ENCODE results near the gene RNASEL. TPM values are rescaled to one million over a fixed set of nuclear protein-coding genes. Genes with fewer than 3 reads are reported as not detected.

Gene RNASEL
- total and polyA plus RNA-seq, 2 of the 4 experiments (the other 2 are of a cell fraction) = 2.5 to 6.5 TPM

DNA sequence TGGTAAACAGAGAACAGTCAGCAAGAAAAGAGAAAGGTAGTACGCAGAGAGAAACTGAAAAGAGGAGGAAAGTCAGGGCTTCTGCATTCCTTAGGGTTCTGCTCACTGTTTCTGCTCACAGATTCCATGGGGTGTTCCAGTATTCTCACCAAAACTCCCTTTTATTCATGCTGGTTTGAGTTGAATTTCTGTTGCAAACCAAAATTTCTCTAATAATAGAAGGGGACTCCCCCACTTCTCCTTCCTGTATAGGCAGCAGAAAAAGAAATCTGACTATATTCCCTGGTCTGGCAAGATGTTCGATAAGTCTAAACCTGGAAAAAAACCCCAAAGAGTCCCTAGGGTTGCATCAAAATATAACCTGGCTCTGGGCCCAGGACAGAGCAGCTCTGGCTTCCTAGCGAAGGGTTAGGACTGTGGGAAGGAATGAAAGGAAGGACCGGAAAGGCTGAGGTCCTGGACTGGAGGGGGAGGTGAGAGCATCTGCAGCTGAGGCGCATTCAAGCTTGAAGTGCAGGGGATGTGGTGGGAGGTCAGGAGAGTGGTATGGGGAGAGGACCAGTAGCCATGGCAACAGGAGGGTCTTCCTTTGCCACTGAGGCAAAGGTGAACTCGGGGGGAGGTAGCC is 34.0 kb upstream of the RNASEL start:
- no peak overlapping the region for H3K56ac ChIP-seq (ENCODE audit: extremely low read depth, insufficient read depth, low read length)
- TF ChIP-seq, protein P1, sequence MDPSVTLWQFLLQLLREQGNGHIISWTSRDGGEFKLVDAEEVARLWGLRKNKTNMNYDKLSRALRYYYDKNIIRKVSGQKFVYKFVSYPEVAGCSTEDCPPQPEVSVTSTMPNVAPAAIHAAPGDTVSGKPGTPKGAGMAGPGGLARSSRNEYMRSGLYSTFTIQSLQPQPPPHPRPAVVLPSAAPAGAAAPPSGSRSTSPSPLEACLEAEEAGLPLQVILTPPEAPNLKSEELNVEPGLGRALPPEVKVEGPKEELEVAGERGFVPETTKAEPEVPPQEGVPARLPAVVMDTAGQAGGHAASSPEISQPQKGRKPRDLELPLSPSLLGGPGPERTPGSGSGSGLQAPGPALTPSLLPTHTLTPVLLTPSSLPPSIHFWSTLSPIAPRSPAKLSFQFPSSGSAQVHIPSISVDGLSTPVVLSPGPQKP (IDR thresholded peaks at IDR 0.05; ENCODE audit: borderline replicate concordance, low read depth, low read length) = no peak
- TF ChIP-seq SMC3 (IDR thresholded peaks at IDR 0.05; ENCODE audit: low read depth, low read length) (no peak), CHD1 (IDR thresholded peaks at IDR 0.05; ENCODE audit: low read depth, low read length) (no peak), POLR2A (IDR thresholded peaks at IDR 0.05; ENCODE audit: low read depth, low read length) (no peak), CEBPB (IDR thresholded peaks at IDR 0.05; ENCODE audit: low read depth, low read length) (no peak), MAFK (IDR thresholded peaks at IDR 0.05; ENCODE audit: low read depth, low read length) (no peak), RAD21 (IDR thresholded peaks at IDR 0.05; ENCODE audit: low read length) (no peak), RCOR1 (IDR thresholded peaks at IDR 0.05; ENCODE audit: insufficient replicate concordance, low read length) (no peak), RFX5 (IDR thresholded peaks at IDR 0.05; ENCODE audit: low read depth, low read length) (no peak), MAZ (IDR thresholded peaks at IDR 0.05; ENCODE audit: borderline replicate concordance, low read depth, low read length) (no peak), BHLHE40 (IDR thresholded peaks at IDR 0.05; ENCODE audit: low read depth, low read length) (no peak), FOS (IDR thresholded peaks at IDR 0.05; ENCODE audit: low read depth, low read length) (no peak), NFE2L2 (IDR thresholded peaks at IDR 0.05; ENCODE audit: low read depth, low read length) (no peak), MXI1 (IDR thresholded peaks at IDR 0.05; ENCODE audit: borderline replicate concordance, low read depth, low read length) (no peak)
- TF ChIP-seq, protein P2, sequence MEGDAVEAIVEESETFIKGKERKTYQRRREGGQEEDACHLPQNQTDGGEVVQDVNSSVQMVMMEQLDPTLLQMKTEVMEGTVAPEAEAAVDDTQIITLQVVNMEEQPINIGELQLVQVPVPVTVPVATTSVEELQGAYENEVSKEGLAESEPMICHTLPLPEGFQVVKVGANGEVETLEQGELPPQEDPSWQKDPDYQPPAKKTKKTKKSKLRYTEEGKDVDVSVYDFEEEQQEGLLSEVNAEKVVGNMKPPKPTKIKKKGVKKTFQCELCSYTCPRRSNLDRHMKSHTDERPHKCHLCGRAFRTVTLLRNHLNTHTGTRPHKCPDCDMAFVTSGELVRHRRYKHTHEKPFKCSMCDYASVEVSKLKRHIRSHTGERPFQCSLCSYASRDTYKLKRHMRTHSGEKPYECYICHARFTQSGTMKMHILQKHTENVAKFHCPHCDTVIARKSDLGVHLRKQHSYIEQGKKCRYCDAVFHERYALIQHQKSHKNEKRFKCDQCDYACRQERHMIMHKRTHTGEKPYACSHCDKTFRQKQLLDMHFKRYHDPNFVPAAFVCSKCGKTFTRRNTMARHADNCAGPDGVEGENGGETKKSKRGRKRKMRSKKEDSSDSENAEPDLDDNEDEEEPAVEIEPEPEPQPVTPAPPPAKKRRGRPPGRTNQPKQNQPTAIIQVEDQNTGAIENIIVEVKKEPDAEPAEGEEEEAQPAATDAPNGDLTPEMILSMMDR (conservative IDR thresholded peaks at IDR 0.05; ENCODE audit: low read depth, low read length) = no peak
- TF ChIP-seq, protein P3, sequence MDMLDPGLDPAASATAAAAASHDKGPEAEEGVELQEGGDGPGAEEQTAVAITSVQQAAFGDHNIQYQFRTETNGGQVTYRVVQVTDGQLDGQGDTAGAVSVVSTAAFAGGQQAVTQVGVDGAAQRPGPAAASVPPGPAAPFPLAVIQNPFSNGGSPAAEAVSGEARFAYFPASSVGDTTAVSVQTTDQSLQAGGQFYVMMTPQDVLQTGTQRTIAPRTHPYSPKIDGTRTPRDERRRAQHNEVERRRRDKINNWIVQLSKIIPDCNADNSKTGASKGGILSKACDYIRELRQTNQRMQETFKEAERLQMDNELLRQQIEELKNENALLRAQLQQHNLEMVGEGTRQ (IDR thresholded peaks at IDR 0.05; ENCODE audit: low read depth, low read length) = no peak
- H2AFZ ChIP-seq (replicated peaks; ENCODE audit: low read length, poor library complexity) = no peak overlapping the region
- BruUV-seq (replicated peaks) = no TSS peak
- H3K27ac ChIP-seq (ENCODE audit: insufficient read depth, low read length) = no peak overlapping the region
- no peaks in the 10 kb centered on the region for H3K9me3 ChIP-seq (ENCODE audit: control insufficient read depth, insufficient read depth, low read length)
- no peaks in the 10 kb centered on the region; the same call in 1 of the 2 replicates for H3K4me1 ChIP-seq (ENCODE audit: control insufficient read depth, insufficient read depth, low read length)
- no peaks in the 10 kb centered on the region for H3K36me3 ChIP-seq (ENCODE audit: control insufficient read depth, insufficient read depth, low read length)
- DNase-seq = no peak
- H4K8ac ChIP-seq (ENCODE audit: low read depth in 2 of 2, low read length in 2 of 2) = no peak overlapping the region
- no peak overlapping the region for H2AK5ac ChIP-seq (ENCODE audit: low read depth, low read length)
- no peak overlapping the region for H3K23ac ChIP-seq (ENCODE audit: low read depth, low read length)
- no peak for ATAC-seq (ENCODE audit: low read depth)
- CTCF ChIA-PET = no interaction called here
- H3K27me3 ChIP-seq (ENCODE audit: control insufficient read depth, insufficient read depth, low read length) = peaks cover 14% of the 10 kb centered on the region
- no peak overlapping the region for H3K4me3 ChIP-seq (ENCODE audit: insufficient read depth, low read depth, low read length)
- no peak overlapping the region for H3K9ac ChIP-seq (ENCODE audit: low read depth, low read length)
- H3K79me1 ChIP-seq (ENCODE audit: low read depth in 1 of 2, low read length in 2 of 2) = no peaks in the 10 kb centered on the region
- no peak overlapping the region for H2AK9ac ChIP-seq (replicated peaks; ENCODE audit: low read depth, low read length, poor library complexity)
- dilution Hi-C loops (cut with HindIII; ENCODE audit: low sequenced_read_pairs, unreplicated experiment) = no loop called here
- no peak overlapping the region for H3K4ac ChIP-seq (ENCODE audit: low read depth, low read length)
- 49% methylated on average over 3 of the region's 6 CpGs; no CpG with 5 or more reads in 1 of the 2 experiments for WGBS, 2 experiments (ENCODE audit: extremely low coverage in 2 of 2, insufficient read length in 1 of 2)
- no peak overlapping the region for H2BK15ac ChIP-seq (ENCODE audit: low read depth, low read length)
- no peak overlapping the region for H4K5ac ChIP-seq (ENCODE audit: low read depth, low read length)
- H3K18ac ChIP-seq (ENCODE audit: low read depth, low read length) = no peak overlapping the region
- no peak overlapping the region for H3K4me2 ChIP-seq (ENCODE audit: low read depth, low read length)
- POLR2A ChIA-PET (ENCODE audit: unreplicated experiment) = no interaction called here
- no peaks in the 10 kb centered on the region for H3K9me1 ChIP-seq (ENCODE audit: insufficient read depth, low read length)
- no peak overlapping the region for H2BK5ac ChIP-seq (ENCODE audit: low read depth, low read length, poor library complexity, severe bottlenecking)
- no peak overlapping the region for H2BK20ac ChIP-seq (ENCODE audit: low read depth, low read length)
- H3K14ac ChIP-seq (replicated peaks; ENCODE audit: low read depth, low read length) = no peak overlapping the region
- no peak overlapping the region for H2BK120ac ChIP-seq (ENCODE audit: low read depth, low read length)
- in situ Hi-C loops (cut with MboI; ENCODE audit: low sequenced_read_pairs) = no loop called here
- no peak overlapping the region for H4K91ac ChIP-seq (ENCODE audit: insufficient read depth, low read depth, low read length)
- no peaks in the 10 kb centered on the region for H4K20me1 ChIP-seq (ENCODE audit: insufficient read depth, low read length)
- intact Hi-C loops (cut with micrococcal nuclease) = no loop called here
